Measurements from ENCODE around the gene SLC49A4.

GRCh38 chr3:122789585-122790273, 5.1 kb upstream of the SLC49A4 start:
- no peak for TF ChIP-seq EP300 (IDR thresholded peaks at IDR 0.05)
- TF ChIP-seq POLR2A (IDR thresholded peaks at IDR 0.05) = no peak

All from tibial nerve (tissue), 3 donors.